ENCODE measurements around the gene AGBL4. TPM values are rescaled to one million over a fixed set of nuclear protein-coding genes. Genes with fewer than 3 reads are reported as not detected.
A peak's percentile ranks its signal among the peaks of the same experiment; 100 is the strongest.

AGBL4 gene
- total RNA-seq, 1 experiment from 2014 or later = not detected

- no peak for DNase-seq (ENCODE audit: low read depth)
These were observed 1339.9 kb downstream of the AGBL4 start for GRCh38 chr1:48683839-48684238.

- DNase-seq (ENCODE audit: low read depth) = no peak
These were observed 1342.1 kb downstream of the AGBL4 start for GRCh38 chr1:48681476-48682305.

DNA sequence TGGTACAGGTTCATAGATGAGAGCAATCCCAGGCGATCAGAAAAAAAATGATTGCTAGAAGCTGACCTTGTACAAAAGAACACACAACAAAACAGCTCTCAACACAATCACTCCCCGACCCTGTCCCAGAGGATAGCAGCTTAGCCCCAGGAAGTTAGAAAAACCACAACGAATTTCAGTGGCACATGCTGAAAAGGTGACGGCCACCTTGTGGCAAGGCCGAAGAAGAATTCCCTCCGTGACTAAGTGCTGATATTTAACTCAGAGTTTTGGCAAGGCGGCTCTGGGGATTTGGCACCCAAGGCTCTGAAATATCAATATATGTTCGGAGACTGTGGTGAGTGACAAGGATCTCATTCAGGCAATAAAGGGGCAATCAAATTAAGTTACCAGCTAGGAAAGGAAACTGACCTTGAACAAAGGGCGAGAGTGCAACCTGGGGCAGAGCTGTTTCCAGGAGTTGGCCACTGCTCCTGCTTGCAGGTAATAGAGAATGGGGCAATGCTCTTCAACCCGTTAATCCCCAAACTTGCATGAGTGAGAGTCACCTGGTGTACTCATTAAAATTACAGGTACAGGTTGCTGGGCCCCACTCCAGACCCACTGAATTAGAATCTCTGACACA is 1343.2 kb downstream of the AGBL4 start:
- no peak for DNase-seq (ENCODE audit: low read depth)

GRCh38 chr1:48679859-48680258 is 1343.9 kb downstream of the AGBL4 start:
- DNase-seq (ENCODE audit: low read depth) = no peak

GRCh38 chr1:48678710-48679505 is 1344.8 kb downstream of the AGBL4 start:
- no peak for DNase-seq (ENCODE audit: low read depth)

DNA sequence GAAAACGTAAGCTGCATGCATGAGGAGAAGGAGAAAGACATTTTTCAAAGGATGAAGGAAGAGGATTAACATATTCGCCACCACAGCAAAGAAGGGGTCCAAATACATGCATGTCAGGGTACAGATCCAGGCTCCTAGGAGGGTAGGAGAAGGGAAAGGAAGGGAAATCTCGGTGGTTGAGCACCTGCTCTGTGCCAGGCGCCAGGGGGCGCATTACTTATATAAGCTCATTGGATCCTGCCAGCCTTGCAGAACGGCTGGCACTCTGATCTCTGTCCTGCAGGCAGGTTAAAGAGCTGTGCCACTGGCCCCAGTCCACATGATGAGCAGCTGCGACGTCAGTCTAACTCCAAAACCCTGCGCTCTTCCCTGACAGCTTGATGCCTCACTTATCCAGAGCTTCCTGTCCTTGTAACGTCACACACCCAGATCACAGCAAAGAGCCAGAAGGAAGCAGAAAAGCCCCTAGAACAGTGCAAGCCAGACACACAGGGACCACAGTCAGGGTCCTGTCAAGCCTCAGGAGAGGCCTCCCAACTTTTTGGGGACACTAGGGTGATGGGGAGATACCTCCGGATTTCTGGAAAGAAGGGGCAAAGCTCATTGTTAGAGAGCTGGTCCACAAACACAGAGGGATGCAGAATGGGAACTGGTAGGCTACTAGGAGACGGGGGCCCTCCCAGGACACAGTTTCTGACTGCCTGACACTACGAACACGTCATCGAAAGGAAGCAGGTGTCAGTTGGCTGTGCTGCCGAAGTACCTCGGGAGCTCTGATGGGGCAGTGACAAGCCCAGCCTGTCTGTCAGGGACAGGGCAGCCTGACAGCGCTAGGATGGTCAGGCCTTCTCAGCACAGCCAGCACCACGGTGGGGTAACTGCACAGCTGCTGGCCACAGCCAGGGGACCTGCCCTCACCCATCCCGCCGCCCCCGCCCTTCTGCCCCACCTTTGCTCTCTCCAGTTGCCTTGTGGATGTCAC is 1346.2 kb downstream of the AGBL4 start:
- peak; percentile 60 for DNase-seq (ENCODE audit: low read depth)

DNA sequence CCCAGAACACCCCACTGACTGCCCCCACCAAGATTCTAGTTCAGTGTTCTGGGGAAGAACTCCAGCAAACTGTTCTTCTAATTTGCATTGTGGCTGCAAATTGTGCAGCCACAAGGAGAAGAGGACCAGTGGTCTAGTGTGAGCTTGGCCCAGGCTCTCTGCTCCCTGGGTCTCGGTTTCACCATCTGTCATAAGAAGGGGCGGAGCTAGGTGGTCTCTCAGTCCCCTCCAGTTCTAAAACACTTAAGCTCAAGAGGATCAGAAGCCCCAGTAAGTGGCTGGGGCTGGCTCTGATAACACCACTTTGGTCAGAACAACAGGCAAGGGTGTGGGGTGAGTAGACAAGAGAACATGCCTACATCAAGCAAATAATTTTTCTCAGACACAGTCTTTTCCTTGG is 1346.9 kb downstream of the AGBL4 start:
- no peak for DNase-seq (ENCODE audit: low read depth)

GRCh38 chr1:48676376-48676775 is 1347.4 kb downstream of the AGBL4 start:
- DNase-seq (ENCODE audit: low read depth) = no peak

DNA sequence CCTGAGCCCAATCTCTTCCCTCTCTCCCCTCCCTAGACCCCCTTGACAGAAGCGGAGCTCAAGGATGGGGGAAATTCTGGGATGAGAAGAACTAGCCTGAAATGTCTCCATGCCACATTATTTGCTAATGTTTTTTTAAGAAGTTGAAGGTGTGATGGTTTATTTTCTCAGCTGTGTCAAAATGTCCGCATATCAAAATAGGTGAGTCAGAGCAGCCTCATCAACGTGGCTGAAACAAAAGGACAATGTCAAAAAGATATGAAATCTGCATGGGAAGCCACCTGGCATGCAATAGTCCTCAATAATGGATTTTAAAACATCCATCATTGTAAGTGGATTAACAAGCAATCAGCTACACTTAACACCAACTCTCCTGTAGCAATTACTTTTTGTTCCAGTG is 1348.5 kb downstream of the AGBL4 start:
- DNase-seq (ENCODE audit: low read depth) = peak; percentile 66

- peak; percentile 68 for DNase-seq (ENCODE audit: low read depth)
These were observed 1349.1 kb downstream of the AGBL4 start for GRCh38 chr1:48674641-48675040.

DNA sequence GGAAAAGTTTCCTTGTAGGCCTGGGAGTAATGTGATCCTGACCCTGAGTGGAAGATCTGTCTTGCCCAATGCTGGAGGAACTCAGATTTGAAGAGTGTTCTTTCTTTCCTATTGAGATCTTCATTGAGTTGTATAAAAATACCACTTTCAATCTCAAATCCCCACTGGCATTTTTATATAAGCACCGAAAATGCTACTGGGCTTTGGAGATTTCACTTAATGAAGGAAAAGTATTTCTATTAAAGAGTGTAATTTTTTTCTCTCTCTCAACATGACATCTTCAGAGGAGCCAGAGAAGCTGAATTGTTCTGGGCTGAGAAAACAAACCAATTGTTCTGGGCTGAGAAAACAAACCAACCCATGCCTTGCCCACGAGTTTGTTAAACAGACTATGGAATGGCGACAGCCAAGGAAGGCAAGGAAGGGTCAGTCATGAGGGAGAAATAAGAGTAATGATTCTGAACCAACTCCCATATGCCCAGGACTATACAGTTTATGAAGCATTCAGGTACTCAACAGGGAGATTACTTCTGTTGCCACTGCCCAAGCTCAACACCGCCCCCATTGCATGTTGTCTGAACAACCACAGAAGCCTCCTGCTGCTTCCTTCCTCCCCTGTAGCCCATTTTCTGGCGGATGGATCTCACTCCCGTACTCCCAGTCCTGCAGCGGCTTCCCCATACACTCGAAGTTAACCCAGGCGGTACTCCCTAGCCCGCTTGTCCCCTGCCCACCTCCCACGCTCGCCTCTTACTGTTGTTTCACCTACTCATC is 1350.2 kb downstream of the AGBL4 start:
- no peak for DNase-seq (ENCODE audit: low read depth)

DNA sequence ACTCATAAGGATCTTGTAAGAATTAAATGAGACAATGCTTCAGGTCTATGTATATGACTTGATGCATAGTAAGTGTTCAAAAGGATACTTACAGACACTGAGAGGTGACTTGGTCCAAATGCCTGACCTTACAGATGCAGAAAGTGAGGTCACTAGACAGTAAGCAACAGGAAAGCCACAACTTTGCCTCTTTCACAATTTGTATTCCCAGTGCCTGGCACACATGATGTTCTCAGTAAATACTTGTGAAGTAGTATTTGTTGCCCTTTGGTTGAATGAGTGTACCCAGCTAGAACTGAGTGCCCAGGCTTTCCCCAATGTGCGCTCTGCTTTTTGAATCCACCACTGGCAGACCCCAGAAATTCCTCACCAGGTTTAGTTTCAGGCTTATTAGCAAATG is 1352.2 kb downstream of the AGBL4 start:
- DNase-seq (ENCODE audit: low read depth) = no peak

- DNase-seq (ENCODE audit: low read depth) = no peak
These were observed 1353.3 kb downstream of the AGBL4 start for GRCh38 chr1:48670234-48671020.

DNA sequence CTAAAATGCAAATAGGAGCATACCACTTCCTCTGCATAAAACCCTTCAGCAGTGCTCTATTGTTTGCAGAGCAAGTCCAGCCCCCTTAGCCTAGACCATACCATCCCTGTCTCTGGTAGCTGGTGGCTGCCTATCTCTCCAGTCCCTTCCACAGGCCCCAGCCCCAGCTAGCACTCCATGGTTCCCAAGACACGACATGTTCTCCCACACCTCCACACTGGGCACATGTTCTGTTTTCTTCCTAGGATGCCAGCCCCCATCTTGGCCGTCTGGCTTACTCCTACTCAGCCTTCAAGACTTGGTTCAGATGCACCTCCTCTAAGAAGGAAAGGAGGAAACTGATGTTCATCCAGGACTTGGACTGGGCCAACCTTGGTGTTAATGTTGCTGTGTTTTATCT is 1355.4 kb downstream of the AGBL4 start:
- DNase-seq (ENCODE audit: low read depth) = no peak

GRCh38 chr1:48667782-48668181 is 1356.0 kb downstream of the AGBL4 start:
- DNase-seq (ENCODE audit: low read depth) = no peak

DNA sequence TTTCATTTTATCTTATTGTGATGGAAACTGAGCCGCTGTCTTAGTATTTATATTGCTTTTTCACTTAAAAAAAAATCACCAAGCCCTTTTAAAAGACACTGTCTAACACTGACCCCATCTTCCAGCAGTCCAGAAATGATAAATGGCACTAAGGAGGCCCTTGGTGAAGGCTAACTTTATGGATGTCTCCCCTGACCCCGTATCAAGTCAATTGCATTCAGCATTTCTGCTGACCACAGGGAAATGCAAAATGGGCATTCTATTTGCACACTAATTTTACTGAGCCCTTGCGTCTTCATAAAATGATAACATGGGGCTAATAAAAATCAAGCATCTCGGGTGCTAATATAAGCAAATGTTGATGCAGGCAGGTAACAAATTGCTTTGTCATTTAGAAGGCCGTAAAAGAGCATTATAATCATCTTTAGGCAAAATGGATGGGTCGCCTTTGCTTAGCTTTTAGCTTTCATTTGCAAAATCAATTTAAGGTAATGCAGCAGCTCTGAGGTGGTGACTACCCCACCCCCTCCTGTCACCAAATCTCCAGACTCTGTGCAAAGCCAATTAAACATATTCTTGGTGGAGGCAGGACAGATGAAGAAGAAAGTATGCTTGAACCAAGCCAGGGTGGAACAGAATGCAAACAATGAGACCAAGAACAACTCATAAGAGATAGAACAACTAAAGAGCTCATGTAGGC is 1357.9 kb downstream of the AGBL4 start:
- no peak for DNase-seq (ENCODE audit: low read depth)

DNA sequence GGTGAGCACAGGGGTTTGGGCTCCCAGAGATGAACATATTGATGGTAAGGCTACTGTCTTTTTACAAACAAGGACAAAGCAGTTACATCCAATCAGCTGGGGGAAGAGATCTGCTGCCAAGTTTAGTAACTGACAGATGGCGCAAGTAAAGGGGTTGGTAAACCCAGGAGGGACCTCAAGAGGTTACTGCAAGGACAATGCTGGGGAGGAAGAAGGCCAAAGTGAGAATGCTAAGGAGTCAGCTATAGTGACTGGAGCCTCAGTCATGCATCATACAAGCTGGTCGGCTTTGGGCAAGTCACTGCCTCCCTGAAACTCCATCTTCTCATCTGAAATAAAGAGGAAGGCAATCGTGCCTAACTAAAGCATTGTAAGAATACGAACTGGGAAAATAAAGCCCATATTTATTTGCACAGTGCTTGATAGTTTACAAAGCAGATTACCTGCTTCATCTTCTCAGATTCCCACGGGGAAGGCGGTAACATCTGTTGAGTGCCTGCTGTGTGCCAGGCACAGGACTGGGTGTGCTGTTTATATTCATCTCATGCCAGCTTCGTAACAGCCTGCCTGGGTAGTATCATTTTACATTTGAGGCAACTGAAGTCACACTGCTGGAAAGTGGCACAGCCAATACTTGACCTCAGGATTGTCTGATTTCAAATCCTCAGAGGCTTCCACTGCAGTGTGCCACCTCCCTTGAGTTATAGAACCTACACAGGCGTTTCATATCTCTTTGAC is 1361.9 kb downstream of the AGBL4 start:
- no peak for DNase-seq (ENCODE audit: low read depth)

DNA sequence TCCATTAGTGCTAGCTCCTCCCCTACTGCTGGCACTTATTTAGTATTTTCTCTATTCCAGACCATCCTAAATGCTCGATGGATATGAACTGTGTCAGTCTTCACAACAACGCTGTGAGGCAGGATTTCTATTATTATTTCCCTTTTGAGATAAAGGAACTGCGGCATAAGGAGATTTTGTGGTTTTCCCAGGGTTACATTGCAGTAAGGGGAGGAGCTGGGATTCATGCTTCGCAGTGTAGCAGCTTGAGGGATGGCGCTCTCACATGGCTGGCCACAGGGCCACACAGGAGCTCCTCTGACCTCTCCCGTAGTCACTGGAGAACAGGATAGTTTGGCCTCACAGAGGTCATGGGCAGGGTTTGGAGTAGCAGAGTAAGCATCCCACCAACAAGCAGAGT is 1364.0 kb downstream of the AGBL4 start:
- no peak for DNase-seq (ENCODE audit: low read depth)
